ENCODE data around the gene RAP1GAP. TPM values are rescaled to one million over a fixed set of nuclear protein-coding genes. Genes with fewer than 3 reads are reported as not detected.

RAP1GAP gene
- total and polyA plus RNA-seq, 2 donors from 2014 or later, result 39.2 to 200 TPM

GRCh38 chr1:21655748-21656147 lies 13.4 kb downstream of the RAP1GAP start:
- TF ChIP-seq CTCF (IDR thresholded peaks at IDR 0.05; ENCODE audit: borderline replicate concordance, extremely low read depth, insufficient read depth), result no peak
- Histone ChIP-seq H3K9ac (ENCODE audit: low read length in 3 of 3) (no peak overlapping the region), H3K27ac (ENCODE audit: low read depth in 2 of 2, low read length in 2 of 2) (peak overlapping the region in 1 of 2 donors; percentile 11), H3K36me3 (ENCODE audit: control insufficient read depth in 2 of 3, insufficient read depth in 3 of 3, low read length in 3 of 3) (no peaks in the 10 kb centered on the region), H3K4me1 (ENCODE audit: control insufficient read depth in 2 of 3, insufficient read depth in 2 of 3, low read depth in 1 of 3, low read length in 3 of 3) (peaks cover 0 to 22% (median 13%) of the 10 kb centered on the region in 3 donors), H3K9me3 (ENCODE audit: control insufficient read depth in 2 of 3, insufficient read depth in 1 of 3, low read length in 3 of 3) (no peaks in the 10 kb centered on the region), H3K27me3 (ENCODE audit: control insufficient read depth, insufficient read depth, low read length) (no peaks in the 10 kb centered on the region), H3K4me3 (ENCODE audit: low read length in 3 of 3) (no peak overlapping the region)
- intact Hi-C loops (cut with DNase I), result no loop called here
- no peak for FAIRE-seq
- peak in 1 of 5 donors; percentile 57 for DNase-seq

- no peak for TF ChIP-seq CTCF (IDR thresholded peaks at IDR 0.05; ENCODE audit: borderline replicate concordance, extremely low read depth, insufficient read depth)
- Histone ChIP-seq H3K36me3 (ENCODE audit: control insufficient read depth in 2 of 3, insufficient read depth in 3 of 3, low read length in 3 of 3) (no peaks in the 10 kb centered on the region), H3K4me3 (ENCODE audit: low read length in 3 of 3) (no peak overlapping the region), H3K27ac (ENCODE audit: low read depth in 2 of 2, low read length in 2 of 2) (peak overlapping the region in 1 of 2 donors; percentile 11), H3K4me1 (ENCODE audit: control insufficient read depth in 2 of 3, insufficient read depth in 2 of 3, low read depth in 1 of 3, low read length in 3 of 3) (peaks cover 0 to 23% (median 13%) of the 10 kb centered on the region in 3 donors), H3K9ac (ENCODE audit: low read length in 3 of 3) (no peak overlapping the region), H3K27me3 (ENCODE audit: control insufficient read depth, insufficient read depth, low read length) (no peaks in the 10 kb centered on the region), H3K9me3 (ENCODE audit: control insufficient read depth in 2 of 3, insufficient read depth in 1 of 3, low read length in 3 of 3) (no peaks in the 10 kb centered on the region)
- intact Hi-C loops (cut with DNase I), result no loop called here
- DNase-seq (peak in 1 of 5 donors; percentile 37), FAIRE-seq (no peak)
These were observed 13.9 kb downstream of the RAP1GAP start for GRCh38 chr1:21655259-21655658.

- no peaks in the 10 kb centered on the region for H3K9me3 ChIP-seq (ENCODE audit: control insufficient read depth in 2 of 3, insufficient read depth in 1 of 3, low read length in 3 of 3)
- no peak overlapping the region for H3K4me3 ChIP-seq (ENCODE audit: low read length in 3 of 3)
- no peak overlapping the region for H3K9ac ChIP-seq (ENCODE audit: low read length in 3 of 3)
- H3K4me1 ChIP-seq (ENCODE audit: control insufficient read depth in 2 of 3, insufficient read depth in 2 of 3, low read depth in 1 of 3, low read length in 3 of 3), result peaks cover 0 to 20% (median 13%) of the 10 kb centered on the region in 3 donors
- intact Hi-C loops (cut with DNase I), result no loop called here
- H3K27me3 ChIP-seq (ENCODE audit: control insufficient read depth, insufficient read depth, low read length), result no peaks in the 10 kb centered on the region
- DNase-seq (peak in 1 of 5 donors; percentile 1), FAIRE-seq (no peak)
- H3K36me3 ChIP-seq (ENCODE audit: control insufficient read depth in 2 of 3, insufficient read depth in 3 of 3, low read length in 3 of 3), result no peaks in the 10 kb centered on the region
- TF ChIP-seq CTCF (IDR thresholded peaks at IDR 0.05; ENCODE audit: borderline replicate concordance, extremely low read depth, insufficient read depth), result no peak
- no peak overlapping the region for H3K27ac ChIP-seq (ENCODE audit: low read depth in 2 of 2, low read length in 2 of 2)
These were observed 14.9 kb downstream of the RAP1GAP start for GRCh38 chr1:21654209-21654608.

GRCh38 chr1:21653744-21654100 lies 15.4 kb downstream of the RAP1GAP start:
- Histone ChIP-seq H3K36me3 (ENCODE audit: control insufficient read depth in 2 of 3, insufficient read depth in 3 of 3, low read length in 3 of 3) (no peaks in the 10 kb centered on the region), H3K9me3 (ENCODE audit: control insufficient read depth in 2 of 3, insufficient read depth in 1 of 3, low read length in 3 of 3) (no peaks in the 10 kb centered on the region), H3K9ac (ENCODE audit: low read length in 3 of 3) (no peak overlapping the region), H3K27me3 (ENCODE audit: control insufficient read depth, insufficient read depth, low read length) (no peaks in the 10 kb centered on the region), H3K4me1 (ENCODE audit: control insufficient read depth in 2 of 3, insufficient read depth in 2 of 3, low read depth in 1 of 3, low read length in 3 of 3) (peaks cover 0 to 20% (median 13%) of the 10 kb centered on the region in 3 donors), H3K27ac (ENCODE audit: low read depth in 2 of 2, low read length in 2 of 2) (no peak overlapping the region), H3K4me3 (ENCODE audit: low read length in 3 of 3) (no peak overlapping the region)
- intact Hi-C loops (cut with DNase I), result no loop called here
- DNase-seq (peak in 1 of 5 donors; percentile 43), FAIRE-seq (no peak)
- no peak for TF ChIP-seq CTCF (IDR thresholded peaks at IDR 0.05; ENCODE audit: borderline replicate concordance, extremely low read depth, insufficient read depth)
